GM19035 (cell line): ENCODE data around the gene ACOT13.
"Not testable (repeated sequence)": the region's sequence is repeated elsewhere in the genome, so short reads cannot be mapped to it uniquely, and the experiment has no call there.

Experiments used
- ATAC-seq: cut with Tn5 transposase; IDR thresholded peaks from one replicate; pipeline ENCODE4 v1.9.1; 2021; ENCODE audit not compliant: unreplicated experiment

The ACOT13 gene

GRCh38 chr6:24691550-24691949 lies 24.7 kb downstream of the ACOT13 start:
- no peak for ATAC-seq

DNA sequence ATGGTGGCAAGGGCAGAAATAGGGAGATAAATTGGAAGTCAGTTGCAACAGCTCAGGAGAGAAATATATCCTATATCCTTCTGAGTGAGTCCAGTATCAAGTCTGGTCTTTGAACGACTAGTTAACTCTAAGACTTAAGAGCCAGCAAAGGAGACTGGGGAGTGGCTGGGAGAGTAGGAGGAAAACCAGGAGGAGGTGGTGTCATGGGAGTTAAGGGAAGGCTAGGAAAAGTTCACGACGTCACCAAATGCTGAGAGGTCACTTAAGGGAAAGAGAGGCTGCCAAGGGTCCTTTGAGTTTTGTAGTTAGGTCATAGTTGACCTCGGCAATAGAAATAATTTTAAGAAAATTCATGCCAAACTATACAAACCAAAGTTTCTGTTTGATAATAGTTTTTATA lies 25.1 kb downstream of the ACOT13 start:
- ATAC-seq = no peak

DNA sequence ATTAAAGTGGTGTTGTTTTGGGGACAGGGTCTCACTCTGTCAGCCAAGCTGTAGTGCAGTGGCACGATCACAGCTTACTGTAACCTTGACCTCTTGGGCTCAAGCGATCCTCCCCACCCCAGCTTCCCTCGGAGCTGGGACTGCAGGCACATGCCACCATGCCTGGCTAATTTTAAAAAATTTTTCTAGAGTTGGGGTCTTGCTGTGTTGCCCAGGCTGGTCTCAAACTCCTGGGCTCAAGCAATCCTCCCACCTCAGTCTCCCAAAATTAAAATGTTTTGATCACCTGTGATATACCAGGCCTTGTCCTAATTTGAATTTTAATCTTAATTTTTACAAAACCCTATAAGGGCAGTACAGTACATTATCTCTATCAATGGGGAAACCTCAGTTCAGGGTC lies 25.5 kb downstream of the ACOT13 start:
- no peak for ATAC-seq

DNA sequence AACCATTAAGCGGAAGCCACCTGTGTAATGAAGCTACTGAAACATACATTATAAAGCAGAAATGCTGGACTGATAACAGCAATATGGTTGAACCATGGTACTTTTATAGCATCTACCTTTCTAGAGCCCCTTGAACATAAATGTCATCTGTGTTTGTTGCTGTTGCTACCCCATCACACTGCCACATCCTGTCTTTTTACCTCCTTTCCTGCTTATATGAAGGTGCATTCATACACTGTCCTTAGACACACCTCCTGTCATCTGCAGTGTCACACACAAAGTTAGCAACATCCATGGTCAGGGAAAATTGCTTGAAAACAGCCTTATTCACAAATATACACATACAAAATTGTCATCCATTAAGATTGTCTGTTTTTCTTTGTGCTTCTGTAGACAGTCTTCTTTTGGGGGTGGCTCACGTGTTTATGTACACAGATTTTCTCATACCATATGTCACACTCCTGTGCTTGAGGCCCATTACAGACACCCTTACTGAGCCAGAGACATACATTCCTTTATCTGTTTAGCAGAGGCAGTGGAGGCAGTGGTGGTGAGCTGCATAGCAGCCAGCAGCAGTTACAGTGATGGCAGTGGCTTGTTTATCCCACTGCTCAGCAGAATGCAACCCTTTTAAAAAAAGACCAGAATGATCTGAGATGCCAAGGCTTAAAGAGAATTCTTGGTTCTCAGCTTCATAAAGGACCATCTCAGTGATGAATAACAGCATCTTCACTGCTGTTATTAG lies 26.1 kb downstream of the ACOT13 start:
- ATAC-seq = no peak

GRCh38 chr6:24694198-24694597 lies 27.3 kb downstream of the ACOT13 start:
- no peak for ATAC-seq

GRCh38 chr6:24695635-24696034 lies 28.8 kb downstream of the ACOT13 start:
- ATAC-seq = peak; percentile 50

- ATAC-seq = no peak
These were observed 29.2 kb downstream of the ACOT13 start for GRCh38 chr6:24696097-24696496.

DNA sequence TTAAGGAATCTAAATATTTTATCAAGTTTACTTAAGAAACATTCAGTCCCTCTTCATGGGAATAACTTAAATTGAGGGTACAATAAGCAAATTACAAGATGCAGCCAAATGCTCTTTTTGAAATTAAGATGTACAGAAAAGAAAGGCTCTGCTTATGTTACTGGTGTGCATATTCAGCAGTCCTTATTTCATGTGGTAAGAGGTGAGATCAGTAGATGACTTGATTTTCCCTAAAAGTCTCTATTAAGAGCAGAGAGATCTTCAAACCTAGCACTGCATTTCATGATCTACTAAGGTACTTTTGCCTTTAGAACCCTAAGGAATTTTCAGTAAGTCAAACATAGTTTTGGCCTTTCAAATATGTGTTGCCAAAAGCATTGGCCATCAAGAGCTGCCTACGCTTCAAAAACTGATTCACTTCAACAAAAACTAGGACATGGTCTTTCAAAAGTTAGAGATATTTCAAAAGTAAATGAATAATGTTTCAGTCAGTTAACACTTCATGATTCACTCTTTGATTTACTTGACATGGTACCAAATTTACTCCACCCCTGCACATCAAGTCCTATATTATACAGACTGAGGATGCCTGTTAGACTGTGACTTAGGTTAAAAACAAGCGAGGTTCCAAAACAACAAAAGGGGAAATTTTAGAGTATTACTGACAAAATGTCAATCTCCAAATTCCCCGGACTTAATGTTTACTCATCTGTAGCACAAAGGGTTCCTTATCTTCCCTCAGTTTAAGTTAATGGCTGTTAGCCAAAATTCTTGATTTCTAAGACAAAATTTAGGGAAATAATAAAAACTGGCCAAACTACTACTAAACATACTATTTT lies 32.9 kb downstream of the ACOT13 start:
- ATAC-seq = no peak

GRCh38 chr6:24702720-24703282 lies 35.9 kb downstream of the ACOT13 start:
- no peak for ATAC-seq

- ATAC-seq = no peak
These were observed 37.6 kb downstream of the ACOT13 start for GRCh38 chr6:24704468-24704867.

GRCh38 chr6:24708612-24709011 lies 41.7 kb downstream of the ACOT13 start:
- no peak for ATAC-seq

DNA sequence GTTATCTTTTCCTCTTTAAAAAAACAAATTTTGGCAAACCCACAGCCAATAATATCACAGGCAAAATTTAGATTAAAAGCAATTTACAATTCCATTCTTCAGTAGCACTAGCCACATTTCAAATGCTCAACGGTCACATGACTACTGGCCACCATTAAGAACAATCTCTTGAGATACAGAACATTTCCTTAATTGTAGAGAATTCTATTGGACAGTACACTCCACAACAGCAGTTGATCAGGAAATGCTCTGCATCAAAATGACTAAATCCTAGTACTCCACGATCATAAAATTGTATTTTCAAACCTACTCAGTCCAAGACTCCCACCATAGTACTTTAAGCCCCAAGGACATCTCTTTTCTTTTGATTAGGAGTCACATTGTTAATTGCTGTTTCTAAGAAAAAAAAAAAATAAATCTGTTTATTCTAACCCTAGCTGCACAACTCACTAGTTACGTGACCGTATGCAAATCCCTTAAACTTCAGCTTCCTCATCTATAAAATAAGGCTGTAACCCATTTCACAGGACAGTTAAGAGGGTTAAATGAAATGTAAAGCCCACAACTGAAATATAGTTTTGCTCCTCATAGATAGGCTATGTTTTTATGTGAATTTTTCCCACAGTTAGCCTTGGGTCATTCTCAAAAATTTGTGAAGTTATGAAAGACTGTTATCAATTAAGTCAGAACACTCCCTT lies 42.3 kb downstream of the ACOT13 start:
- ATAC-seq = no peak

- no peak for ATAC-seq
These were observed 43.8 kb downstream of the ACOT13 start for GRCh38 chr6:24710519-24711303.

- ATAC-seq = not testable (repeated sequence)
These were observed 49.8 kb downstream of the ACOT13 start for GRCh38 chr6:24716602-24717148.

- ATAC-seq = no peak
These were observed 51.7 kb downstream of the ACOT13 start for GRCh38 chr6:24718449-24719124.

GRCh38 chr6:24719125-24719971 lies 52.5 kb downstream of the ACOT13 start, which contains the start of gene C6orf62:
C6orf62 (minus strand) TSS chr6:24719154; CDS start chr6:24718668, 486 bp downstream.
- ATAC-seq = no peak

DNA sequence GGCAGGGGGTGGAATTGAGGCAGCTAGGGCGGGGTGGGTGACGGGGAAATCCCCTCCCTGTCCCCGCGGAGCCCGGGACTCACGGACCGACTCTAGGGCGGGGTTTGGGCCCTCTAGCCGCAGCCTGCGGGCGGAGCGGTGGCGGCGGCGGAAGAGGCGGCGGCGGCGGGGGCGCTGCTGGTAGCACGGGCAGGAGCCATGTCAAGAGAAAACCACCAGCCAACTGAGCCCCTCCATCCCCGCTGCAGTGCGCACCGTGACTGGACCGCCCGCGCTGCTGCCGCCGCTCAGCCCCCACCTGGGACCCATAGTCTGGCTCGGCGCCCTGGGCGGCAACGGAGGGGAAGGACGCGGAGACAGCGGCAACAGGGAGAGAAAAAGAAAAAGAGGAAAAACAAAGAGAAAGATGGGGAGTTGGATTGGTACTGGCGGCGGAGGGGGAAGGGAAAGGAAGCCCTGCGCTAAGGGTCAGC lies 53.3 kb downstream of the ACOT13 start:
- no peak for ATAC-seq

- ATAC-seq = peak; percentile 82
These were observed 54.0 kb downstream of the ACOT13 start for GRCh38 chr6:24720604-24721460.
